Left lung (tissue), 10 donors: ENCODE measurements around the gene ENG. TPM values are rescaled to one million over a fixed set of nuclear protein-coding genes. Genes with fewer than 3 reads are reported as not detected.

Experiments used
- ATAC-seq: fragments of 200-7000 bp; cut with Tn5 transposase; one replicate; pipeline ENCODE4 v1.9.1; 2020; ENCODE audit warnings: moderate library complexity
- DNase-seq, 4 donors: peaks; one replicate each; pipeline ENCODE4 v3.0.0-alpha.2; 2013 to 2020
- H3K27ac ChIP-seq, 2 donors: fragments of 200-600 bp; sonication (generic) in 1 of 2; one replicate each; pipeline versions ENCODE4 v1.5.0 to v1.8.0; 2020 to 2021
- H3K27me3 ChIP-seq, 2 donors: fragments of 200-600 bp; sonication (generic) in 1 of 2; one replicate each; pipeline versions ENCODE4 v1.5.0 to v1.8.0; 2020 to 2021
- H3K36me3 ChIP-seq, 2 donors: fragments of 200-600 bp; sonication (generic) in 1 of 2; one replicate each; pipeline versions ENCODE4 v1.5.0 to v1.8.0; 2020 to 2021
- H3K4me1 ChIP-seq, 2 donors: fragments of 200-600 bp; one replicate each; pipeline ENCODE4 v1.8.0; 2021
- H3K4me3 ChIP-seq, 2 donors: fragments of 200-600 bp; sonication (generic) in 1 of 2; one replicate each; pipeline versions ENCODE4 v1.5.0 to v1.8.0; 2020 to 2021; ENCODE audit warnings: mild to moderate bottlenecking in 1 of 2
- H3K9me3 ChIP-seq, 2 donors: fragments of 200-600 bp; sonication (generic) in 1 of 2; one replicate each; pipeline versions ENCODE4 v1.5.0 to v1.8.0; 2020 to 2021
- intact Hi-C, 2 donors: fragments of 100-400 bp; cut with DNase I; formaldehyde crosslinking; loops; one replicate each; pipeline versions ENCODE4 v1.11.2 to v1.14.2; 2022
- polyA plus RNA-seq, 6 donors: library from polyadenylated mRNA; unstranded; fragments of 120-200 nt; gene quantifications; one replicate each; pipeline ENCODE4 v1.2.1, GENCODE V29; 2013; ENCODE audit not compliant: insufficient read length in 6 of 6
- total RNA-seq, 2 donors: library from RNA; stranded (reverse); fragmentation: NEBNext Ultra II Directional; extraction: Animal tissue kit (Norgen Biotek cat#: 25700); gene quantifications; one replicate each; pipeline ENCODE4 v1.2.1, GENCODE V29; 2021
- TF ChIP-seq, protein P1 (sequence below), 2 donors: fragments of 200-600 bp; sonication (generic) in 1 of 2; IDR thresholded peaks; one replicate each; pipeline versions ENCODE4 v1.5.0 to v1.8.0; 2021; ENCODE audit warnings: antibody characterized with exemption in 2 of 2
- donor health status: DM: no; HTN: yes; CAD: no.
- donor health status: DM: no; HTN: no; CAD: no.

The ENG gene
- total and polyA plus RNA-seq, 8 donors = 71.8 to 354 (median 93.6) TPM

DNA sequence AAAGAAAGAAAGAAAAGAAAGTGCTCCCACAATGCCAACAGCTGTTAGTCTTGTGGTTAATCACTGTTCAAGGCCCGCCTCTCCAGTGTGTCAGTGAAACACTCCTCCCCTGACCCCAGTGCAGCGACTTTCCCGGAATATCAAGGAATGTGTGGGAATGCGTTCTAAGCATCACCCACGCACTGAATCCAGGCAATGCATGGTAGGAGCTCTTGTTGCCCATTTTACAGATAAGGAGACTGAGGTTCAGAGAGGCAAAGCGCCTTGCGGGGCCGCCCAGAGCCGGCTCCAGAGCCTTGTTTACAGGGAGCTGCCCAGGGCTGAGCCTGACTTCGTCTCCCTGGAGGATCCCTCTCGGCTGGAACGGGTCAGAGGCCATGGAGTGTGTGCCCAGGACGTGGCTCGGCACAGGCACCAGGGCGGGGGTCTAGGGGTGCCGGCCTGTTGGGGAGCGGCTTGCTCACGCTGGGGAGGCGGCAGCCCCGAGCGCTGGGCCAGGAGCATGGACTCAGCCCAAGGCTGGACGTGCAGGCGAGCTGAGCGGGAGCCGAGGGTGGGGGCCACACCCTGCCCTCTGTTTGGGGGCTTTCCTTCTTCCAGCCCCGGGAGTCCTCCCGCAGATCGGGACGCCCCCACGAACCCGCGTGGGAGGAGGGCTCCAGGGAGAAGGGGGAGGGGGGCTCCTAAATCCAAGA is 44.1 kb upstream of the ENG start:
- Histone ChIP-seq H3K27ac (peak overlapping the region; percentile 82 to 93), H3K4me3 (peak overlapping the region; percentile 74 to 82), H3K27me3 (no peaks in the 10 kb centered on the region), H3K4me1 (peaks cover 38 to 60% of the 10 kb centered on the region in 2 donors), H3K36me3 (peaks cover 7 to 29% of the 10 kb centered on the region in 2 donors), H3K9me3 (peaks cover 0 to 13% of the 10 kb centered on the region in 2 donors)
- ATAC-seq (peak; percentile 48), DNase-seq (peak in 1 of 4 donors; percentile 83)
- intact Hi-C loops = no loop called here
- TF ChIP-seq, protein P1, sequence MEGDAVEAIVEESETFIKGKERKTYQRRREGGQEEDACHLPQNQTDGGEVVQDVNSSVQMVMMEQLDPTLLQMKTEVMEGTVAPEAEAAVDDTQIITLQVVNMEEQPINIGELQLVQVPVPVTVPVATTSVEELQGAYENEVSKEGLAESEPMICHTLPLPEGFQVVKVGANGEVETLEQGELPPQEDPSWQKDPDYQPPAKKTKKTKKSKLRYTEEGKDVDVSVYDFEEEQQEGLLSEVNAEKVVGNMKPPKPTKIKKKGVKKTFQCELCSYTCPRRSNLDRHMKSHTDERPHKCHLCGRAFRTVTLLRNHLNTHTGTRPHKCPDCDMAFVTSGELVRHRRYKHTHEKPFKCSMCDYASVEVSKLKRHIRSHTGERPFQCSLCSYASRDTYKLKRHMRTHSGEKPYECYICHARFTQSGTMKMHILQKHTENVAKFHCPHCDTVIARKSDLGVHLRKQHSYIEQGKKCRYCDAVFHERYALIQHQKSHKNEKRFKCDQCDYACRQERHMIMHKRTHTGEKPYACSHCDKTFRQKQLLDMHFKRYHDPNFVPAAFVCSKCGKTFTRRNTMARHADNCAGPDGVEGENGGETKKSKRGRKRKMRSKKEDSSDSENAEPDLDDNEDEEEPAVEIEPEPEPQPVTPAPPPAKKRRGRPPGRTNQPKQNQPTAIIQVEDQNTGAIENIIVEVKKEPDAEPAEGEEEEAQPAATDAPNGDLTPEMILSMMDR (IDR thresholded peaks at IDR 0.05) = no peak

DNA sequence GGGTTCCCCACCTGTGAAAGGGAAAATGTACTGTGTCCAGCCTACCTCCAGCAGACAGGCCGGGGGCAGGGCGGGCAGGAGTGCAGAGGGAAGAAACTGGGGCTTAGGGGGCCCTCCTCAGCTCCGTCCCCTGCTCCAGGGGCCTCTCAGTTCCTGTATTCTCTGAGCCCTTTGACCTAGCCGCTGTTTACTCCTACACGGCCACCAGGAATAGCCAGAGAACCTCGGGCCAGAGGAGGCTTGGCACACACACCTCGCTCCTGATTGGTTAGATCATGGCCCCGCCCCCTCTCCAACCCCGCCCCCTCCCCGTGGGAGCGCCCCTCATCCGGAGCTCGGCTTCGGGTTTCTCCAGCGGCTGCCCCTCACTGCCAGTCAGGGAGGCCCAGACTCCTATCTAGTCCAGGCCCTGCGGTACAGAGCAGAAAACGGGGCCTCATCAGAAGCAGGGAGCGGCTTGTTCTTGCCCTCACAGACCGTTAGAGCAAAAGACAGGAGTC is 42.8 kb upstream of the ENG start:
- Histone ChIP-seq H3K4me3 (peak overlapping the region; percentile 3 to 74), H3K36me3 (peaks cover 7 to 42% of the 10 kb centered on the region in 2 donors), H3K27me3 (no peaks in the 10 kb centered on the region), H3K4me1 (peaks cover 32 to 47% of the 10 kb centered on the region in 2 donors), H3K9me3 (peaks cover 0 to 22% of the 10 kb centered on the region in 2 donors), H3K27ac (peak overlapping the region; percentile 33 to 93)
- TF ChIP-seq, protein P1 (IDR thresholded peaks at IDR 0.05) = no peak
- intact Hi-C loops = no loop called here
- DNase-seq (peak in 3 of 4 donors; percentile 74 to 81 (median 80)), ATAC-seq (peak; percentile 72)

DNA sequence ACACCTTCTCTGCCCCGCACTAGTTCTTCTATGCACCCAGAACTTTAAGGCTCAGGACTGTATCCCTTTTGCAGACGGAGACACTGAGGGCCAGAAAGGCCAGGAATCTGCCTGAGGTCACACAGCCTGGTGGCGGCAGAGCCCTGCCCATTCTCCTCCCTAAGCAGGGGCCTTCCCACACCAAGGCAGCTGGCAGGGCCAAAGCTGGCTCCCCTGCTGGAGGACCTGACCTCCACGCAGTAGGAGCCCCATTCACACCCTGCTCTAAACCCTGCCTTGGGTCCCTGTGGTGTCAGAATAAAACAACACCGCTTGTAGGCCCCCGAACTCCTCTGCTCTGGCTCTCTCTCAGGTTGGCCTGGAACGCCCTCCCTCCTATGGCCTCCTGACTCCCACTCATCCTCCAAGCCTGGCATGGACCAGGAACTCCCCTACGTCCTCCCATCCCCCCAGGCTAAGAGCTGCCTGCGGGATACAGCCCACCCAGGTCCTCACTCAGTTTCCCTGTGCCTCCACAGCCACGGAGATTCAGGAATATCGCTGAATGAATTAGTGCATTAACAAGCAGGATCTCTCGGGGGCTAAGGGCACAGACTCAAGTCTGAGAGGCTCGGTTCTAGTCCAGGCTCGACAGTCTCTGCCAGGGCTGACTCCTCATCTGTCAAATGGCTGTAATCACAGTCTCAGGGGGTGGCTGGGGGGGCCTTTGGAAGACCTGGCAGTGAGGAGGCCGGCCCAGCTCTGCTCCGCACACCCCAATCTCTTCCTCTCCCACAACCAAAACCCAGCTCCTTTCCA is 42.1 kb upstream of the ENG start:
- no peak for ATAC-seq
- H3K9me3 ChIP-seq = peaks cover 0 to 22% of the 10 kb centered on the region in 2 donors
- intact Hi-C loops = no loop called here
- peaks cover 32 to 41% of the 10 kb centered on the region in 2 donors for H3K4me1 ChIP-seq
- H3K27me3 ChIP-seq = no peaks in the 10 kb centered on the region
- H3K36me3 ChIP-seq = peaks cover 7 to 46% of the 10 kb centered on the region in 2 donors
- peak overlapping the region; percentile 33 to 93 for H3K27ac ChIP-seq
- TF ChIP-seq, protein P1 (IDR thresholded peaks at IDR 0.05) = no peak
- peak overlapping the region; percentile 3 to 74 for H3K4me3 ChIP-seq
- peak in 1 of 4 donors; percentile 51 for DNase-seq

DNA sequence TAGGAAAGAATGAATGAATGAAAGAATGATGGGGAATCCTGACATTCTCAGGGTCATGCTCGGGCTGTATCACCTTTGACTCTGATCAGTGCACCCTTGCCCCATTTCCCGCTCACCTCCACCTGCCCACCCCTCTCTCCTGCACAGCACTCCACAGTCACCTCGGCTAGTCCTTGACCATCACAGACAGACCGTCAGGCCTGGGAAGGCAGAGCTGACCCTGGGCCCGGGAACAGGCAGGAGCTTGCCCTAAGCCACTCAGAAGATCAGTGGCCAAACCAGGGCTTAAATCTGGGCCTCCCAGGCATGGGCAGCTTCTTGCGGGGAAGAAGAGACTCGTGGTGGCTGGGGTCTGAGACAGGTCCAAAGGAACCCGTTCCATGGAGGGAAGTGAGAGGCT is 41.4 kb upstream of the ENG start:
- Histone ChIP-seq H3K27me3 (no peaks in the 10 kb centered on the region), H3K9me3 (peaks cover 0 to 22% of the 10 kb centered on the region in 2 donors), H3K36me3 (peaks cover 7 to 52% of the 10 kb centered on the region in 2 donors), H3K4me3 (no peak overlapping the region), H3K27ac (no peak overlapping the region), H3K4me1 (peaks cover 32 to 34% of the 10 kb centered on the region in 2 donors)
- ATAC-seq (no peak), DNase-seq (no peak)
- intact Hi-C loops = no loop called here
- TF ChIP-seq, protein P1 (IDR thresholded peaks at IDR 0.05) = no peak

DNA sequence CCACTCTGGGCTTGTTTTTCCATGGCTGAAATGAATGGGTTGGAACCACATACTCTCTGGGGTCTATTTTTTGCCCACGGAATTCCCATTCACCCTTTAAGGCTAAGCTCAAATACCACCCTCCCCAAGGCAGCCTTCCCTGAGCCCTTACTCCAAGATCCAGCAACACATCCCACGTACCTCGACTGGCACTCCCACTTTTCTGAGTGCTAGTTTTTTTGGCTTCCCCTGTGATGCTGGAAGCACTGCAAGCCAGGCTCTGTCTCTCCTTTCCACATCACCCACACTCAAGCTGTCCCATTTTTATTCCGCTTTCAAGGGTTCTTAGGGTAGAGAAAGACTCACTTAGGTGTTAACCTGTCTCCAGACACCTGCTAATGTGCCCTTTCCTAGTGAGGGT is 38.9 kb upstream of the ENG start:
- intact Hi-C loops = no loop called here
- H3K27me3 ChIP-seq = no peaks in the 10 kb centered on the region
- peaks cover 19 to 21% of the 10 kb centered on the region in 2 donors for H3K4me1 ChIP-seq
- no peak for DNase-seq
- H3K36me3 ChIP-seq = peaks cover 7 to 74% of the 10 kb centered on the region in 2 donors
- H3K9me3 ChIP-seq = peaks cover 0 to 22% of the 10 kb centered on the region in 2 donors
- no peak for ATAC-seq
- H3K27ac ChIP-seq = no peak overlapping the region
- no peak overlapping the region for H3K4me3 ChIP-seq
- TF ChIP-seq, protein P1 (IDR thresholded peaks at IDR 0.05) = no peak
